Measurements from ENCODE around the gene SLC2A1.

Gene SLC2A1

GRCh38 chr1:42927274-42927841 is 31.3 kb downstream of the SLC2A1 start:
- no peaks in the 10 kb centered on the region for H3K27me3 ChIP-seq (ENCODE audit: insufficient read depth, poor library complexity, severe bottlenecking)
- no peak overlapping the region for H3K4me3 ChIP-seq (replicated peaks; ENCODE audit: insufficient read depth, low read length)
- DNase-seq (ENCODE audit: low read depth in 1 of 2, low spot score in 1 of 2), result no peak
- H3K27ac ChIP-seq (replicated peaks), result no peak overlapping the region
- TF ChIP-seq, protein P1, sequence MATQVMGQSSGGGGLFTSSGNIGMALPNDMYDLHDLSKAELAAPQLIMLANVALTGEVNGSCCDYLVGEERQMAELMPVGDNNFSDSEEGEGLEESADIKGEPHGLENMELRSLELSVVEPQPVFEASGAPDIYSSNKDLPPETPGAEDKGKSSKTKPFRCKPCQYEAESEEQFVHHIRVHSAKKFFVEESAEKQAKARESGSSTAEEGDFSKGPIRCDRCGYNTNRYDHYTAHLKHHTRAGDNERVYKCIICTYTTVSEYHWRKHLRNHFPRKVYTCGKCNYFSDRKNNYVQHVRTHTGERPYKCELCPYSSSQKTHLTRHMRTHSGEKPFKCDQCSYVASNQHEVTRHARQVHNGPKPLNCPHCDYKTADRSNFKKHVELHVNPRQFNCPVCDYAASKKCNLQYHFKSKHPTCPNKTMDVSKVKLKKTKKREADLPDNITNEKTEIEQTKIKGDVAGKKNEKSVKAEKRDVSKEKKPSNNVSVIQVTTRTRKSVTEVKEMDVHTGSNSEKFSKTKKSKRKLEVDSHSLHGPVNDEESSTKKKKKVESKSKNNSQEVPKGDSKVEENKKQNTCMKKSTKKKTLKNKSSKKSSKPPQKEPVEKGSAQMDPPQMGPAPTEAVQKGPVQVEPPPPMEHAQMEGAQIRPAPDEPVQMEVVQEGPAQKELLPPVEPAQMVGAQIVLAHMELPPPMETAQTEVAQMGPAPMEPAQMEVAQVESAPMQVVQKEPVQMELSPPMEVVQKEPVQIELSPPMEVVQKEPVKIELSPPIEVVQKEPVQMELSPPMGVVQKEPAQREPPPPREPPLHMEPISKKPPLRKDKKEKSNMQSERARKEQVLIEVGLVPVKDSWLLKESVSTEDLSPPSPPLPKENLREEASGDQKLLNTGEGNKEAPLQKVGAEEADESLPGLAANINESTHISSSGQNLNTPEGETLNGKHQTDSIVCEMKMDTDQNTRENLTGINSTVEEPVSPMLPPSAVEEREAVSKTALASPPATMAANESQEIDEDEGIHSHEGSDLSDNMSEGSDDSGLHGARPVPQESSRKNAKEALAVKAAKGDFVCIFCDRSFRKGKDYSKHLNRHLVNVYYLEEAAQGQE (IDR thresholded peaks at IDR 0.05; ENCODE audit: insufficient replicate concordance, low read depth), result no peak
- TF ChIP-seq SPI1 (IDR thresholded peaks at IDR 0.05; ENCODE audit: borderline replicate concordance, low read depth), result no peak
- no peak for TF ChIP-seq GABPA (IDR thresholded peaks at IDR 0.05; ENCODE audit: low read depth)
- no peak for TF ChIP-seq POLR2AphosphoS5 (IDR thresholded peaks at IDR 0.05; ENCODE audit: low read depth)
- no peak for TF ChIP-seq CTCF (IDR thresholded peaks at IDR 0.05; ENCODE audit: insufficient read depth, low read length)

DNA sequence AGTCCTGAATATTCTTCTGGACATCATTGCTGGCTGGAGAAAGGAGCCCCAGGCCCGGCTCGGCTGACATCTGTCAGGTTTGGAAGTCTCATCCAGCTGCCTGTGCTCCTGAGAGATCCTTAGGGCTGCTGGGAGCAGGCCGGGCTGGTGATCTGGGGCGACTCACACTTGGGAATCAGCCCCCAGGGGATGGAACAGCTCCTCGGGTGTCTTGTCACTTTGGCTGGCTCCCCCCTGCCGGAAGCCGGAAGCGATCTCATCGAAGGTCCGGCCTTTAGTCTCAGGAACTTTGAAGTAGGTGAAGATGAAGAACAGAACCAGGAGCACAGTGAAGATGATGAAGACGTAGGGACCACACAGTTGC is 31.8 kb downstream of the SLC2A1 start:
- Histone ChIP-seq H3K27me3 (ENCODE audit: insufficient read depth, poor library complexity, severe bottlenecking) (no peaks in the 10 kb centered on the region), H3K4me3 (replicated peaks; ENCODE audit: insufficient read depth, low read length) (no peak overlapping the region), H3K27ac (replicated peaks) (no peak overlapping the region)
- no peak for TF ChIP-seq SPI1 (IDR thresholded peaks at IDR 0.05; ENCODE audit: borderline replicate concordance, low read depth)
- TF ChIP-seq POLR2AphosphoS5 (IDR thresholded peaks at IDR 0.05; ENCODE audit: low read depth), result no peak
- TF ChIP-seq, protein P1 (IDR thresholded peaks at IDR 0.05; ENCODE audit: insufficient replicate concordance, low read depth), result no peak
- no peak for TF ChIP-seq GABPA (IDR thresholded peaks at IDR 0.05; ENCODE audit: low read depth)
- no peak for TF ChIP-seq CTCF (IDR thresholded peaks at IDR 0.05; ENCODE audit: insufficient read depth, low read length)
- no peak for DNase-seq (ENCODE audit: low read depth in 1 of 2, low spot score in 1 of 2)

GRCh38 chr1:42926235-42926878 is 32.3 kb downstream of the SLC2A1 start:
- no peak for DNase-seq (ENCODE audit: low read depth in 1 of 2, low spot score in 1 of 2)
- no peak overlapping the region for H3K27ac ChIP-seq (replicated peaks)
- no peaks in the 10 kb centered on the region for H3K27me3 ChIP-seq (ENCODE audit: insufficient read depth, poor library complexity, severe bottlenecking)
- TF ChIP-seq POLR2AphosphoS5 (IDR thresholded peaks at IDR 0.05; ENCODE audit: low read depth) (no peak), GABPA (IDR thresholded peaks at IDR 0.05; ENCODE audit: low read depth) (no peak), SPI1 (IDR thresholded peaks at IDR 0.05; ENCODE audit: borderline replicate concordance, low read depth) (no peak), CTCF (IDR thresholded peaks at IDR 0.05; ENCODE audit: insufficient read depth, low read length) (no peak)
- TF ChIP-seq, protein P1 (IDR thresholded peaks at IDR 0.05; ENCODE audit: insufficient replicate concordance, low read depth), result no peak
- no peak overlapping the region for H3K4me3 ChIP-seq (replicated peaks; ENCODE audit: insufficient read depth, low read length)

All from HL-60 (cell line).